ENCODE measurements around the gene GNA12. TPM values are rescaled to one million over a fixed set of nuclear protein-coding genes. Genes with fewer than 3 reads are reported as not detected.

Gene GNA12
- total and polyA plus RNA-seq, 9 of the 15 experiments (the other 6 are each of a cell fraction or from before 2014, with no cell fraction given): 0.65 to 32.7 (median 9.6) TPM

DNA sequence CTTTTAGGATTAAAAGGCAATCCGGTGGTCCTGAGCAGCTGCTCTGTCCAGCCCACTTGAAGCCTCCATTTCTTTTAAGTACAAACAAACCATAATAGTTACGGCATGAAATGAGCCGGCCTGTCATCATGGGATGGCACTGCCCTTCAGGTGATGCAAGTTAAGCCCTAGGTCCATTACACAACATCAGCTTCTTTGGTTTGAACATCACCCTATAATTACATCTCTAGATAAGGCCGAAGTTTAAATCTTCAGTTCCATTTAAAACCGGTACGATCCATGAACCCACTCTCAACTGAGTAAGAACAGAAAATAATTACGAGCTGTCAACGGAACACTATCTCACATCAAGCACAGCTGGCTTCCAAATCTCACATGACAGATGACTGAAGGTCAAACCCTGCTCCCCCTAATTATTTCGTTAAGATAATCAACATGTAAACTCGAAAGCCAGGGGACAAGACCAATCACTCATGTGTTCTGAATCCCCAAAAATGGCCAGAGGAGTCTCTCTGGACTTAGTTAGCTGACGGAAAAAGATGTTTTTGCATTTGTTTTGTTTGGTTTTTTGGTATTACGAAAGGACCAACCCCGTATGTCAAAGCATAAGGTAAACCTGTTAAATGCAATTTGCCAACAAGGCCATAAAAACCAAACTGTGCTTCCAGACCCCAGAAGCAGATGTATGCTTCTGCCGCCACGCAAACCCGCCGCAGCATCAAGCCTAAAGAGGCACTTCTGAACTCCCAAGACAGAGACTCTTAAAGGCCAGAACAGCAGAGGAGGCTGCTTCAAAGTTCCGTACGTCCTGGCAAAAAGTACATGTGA, 10.8 kb downstream of the GNA12 start (continued):
- TF ChIP-seq, protein P1, sequence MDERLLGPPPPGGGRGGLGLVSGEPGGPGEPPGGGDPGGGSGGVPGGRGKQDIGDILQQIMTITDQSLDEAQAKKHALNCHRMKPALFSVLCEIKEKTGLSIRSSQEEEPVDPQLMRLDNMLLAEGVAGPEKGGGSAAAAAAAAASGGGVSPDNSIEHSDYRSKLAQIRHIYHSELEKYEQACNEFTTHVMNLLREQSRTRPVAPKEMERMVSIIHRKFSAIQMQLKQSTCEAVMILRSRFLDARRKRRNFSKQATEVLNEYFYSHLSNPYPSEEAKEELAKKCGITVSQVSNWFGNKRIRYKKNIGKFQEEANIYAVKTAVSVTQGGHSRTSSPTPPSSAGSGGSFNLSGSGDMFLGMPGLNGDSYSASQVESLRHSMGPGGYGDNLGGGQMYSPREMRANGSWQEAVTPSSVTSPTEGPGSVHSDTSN (CRISPR knock-in tag; IDR thresholded peaks at IDR 0.05; ENCODE audit: low read depth): no peak
- TF ChIP-seq, protein P1 (tag; conservative IDR thresholded peaks at IDR 0.05; ENCODE audit: low read depth): peak; percentile 68
- TF ChIP-seq, protein P2, sequence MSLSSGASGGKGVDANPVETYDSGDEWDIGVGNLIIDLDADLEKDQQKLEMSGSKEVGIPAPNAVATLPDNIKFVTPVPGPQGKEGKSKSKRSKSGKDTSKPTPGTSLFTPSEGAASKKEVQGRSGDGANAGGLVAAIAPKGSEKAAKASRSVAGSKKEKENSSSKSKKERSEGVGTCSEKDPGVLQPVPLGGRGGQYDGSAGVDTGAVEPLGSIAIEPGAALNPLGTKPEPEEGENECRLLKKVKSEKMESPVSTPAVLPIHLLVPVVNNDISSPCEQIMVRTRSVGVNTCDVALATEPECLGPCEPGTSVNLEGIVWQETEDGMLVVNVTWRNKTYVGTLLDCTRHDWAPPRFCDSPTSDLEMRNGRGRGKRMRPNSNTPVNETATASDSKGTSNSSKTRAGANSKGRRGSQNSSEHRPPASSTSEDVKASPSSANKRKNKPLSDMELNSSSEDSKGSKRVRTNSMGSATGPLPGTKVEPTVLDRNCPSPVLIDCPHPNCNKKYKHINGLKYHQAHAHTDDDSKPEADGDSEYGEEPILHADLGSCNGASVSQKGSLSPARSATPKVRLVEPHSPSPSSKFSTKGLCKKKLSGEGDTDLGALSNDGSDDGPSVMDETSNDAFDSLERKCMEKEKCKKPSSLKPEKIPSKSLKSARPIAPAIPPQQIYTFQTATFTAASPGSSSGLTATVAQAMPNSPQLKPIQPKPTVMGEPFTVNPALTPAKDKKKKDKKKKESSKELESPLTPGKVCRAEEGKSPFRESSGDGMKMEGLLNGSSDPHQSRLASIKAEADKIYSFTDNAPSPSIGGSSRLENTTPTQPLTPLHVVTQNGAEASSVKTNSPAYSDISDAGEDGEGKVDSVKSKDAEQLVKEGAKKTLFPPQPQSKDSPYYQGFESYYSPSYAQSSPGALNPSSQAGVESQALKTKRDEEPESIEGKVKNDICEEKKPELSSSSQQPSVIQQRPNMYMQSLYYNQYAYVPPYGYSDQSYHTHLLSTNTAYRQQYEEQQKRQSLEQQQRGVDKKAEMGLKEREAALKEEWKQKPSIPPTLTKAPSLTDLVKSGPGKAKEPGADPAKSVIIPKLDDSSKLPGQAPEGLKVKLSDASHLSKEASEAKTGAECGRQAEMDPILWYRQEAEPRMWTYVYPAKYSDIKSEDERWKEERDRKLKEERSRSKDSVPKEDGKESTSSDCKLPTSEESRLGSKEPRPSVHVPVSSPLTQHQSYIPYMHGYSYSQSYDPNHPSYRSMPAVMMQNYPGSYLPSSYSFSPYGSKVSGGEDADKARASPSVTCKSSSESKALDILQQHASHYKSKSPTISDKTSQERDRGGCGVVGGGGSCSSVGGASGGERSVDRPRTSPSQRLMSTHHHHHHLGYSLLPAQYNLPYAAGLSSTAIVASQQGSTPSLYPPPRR (CRISPR knock-in tag; IDR thresholded peaks at IDR 0.05; ENCODE audit: borderline replicate concordance): no peak
- TF ChIP-seq NR2C2 (CRISPR knock-in tag; IDR thresholded peaks at IDR 0.05) (no peak), NR2C2 (tag; IDR thresholded peaks at IDR 0.05) (peak; percentile 35; the same call in 1 of the 2 replicates), ARID1B (IDR thresholded peaks at IDR 0.05) (no peak), ZNF589 (CRISPR knock-in tag; IDR thresholded peaks at IDR 0.05; ENCODE audit: low read depth) (0 out of 2 replicates have a peak, but pooled peaks have one; percentile 37)
- TF ChIP-seq, protein P3, sequence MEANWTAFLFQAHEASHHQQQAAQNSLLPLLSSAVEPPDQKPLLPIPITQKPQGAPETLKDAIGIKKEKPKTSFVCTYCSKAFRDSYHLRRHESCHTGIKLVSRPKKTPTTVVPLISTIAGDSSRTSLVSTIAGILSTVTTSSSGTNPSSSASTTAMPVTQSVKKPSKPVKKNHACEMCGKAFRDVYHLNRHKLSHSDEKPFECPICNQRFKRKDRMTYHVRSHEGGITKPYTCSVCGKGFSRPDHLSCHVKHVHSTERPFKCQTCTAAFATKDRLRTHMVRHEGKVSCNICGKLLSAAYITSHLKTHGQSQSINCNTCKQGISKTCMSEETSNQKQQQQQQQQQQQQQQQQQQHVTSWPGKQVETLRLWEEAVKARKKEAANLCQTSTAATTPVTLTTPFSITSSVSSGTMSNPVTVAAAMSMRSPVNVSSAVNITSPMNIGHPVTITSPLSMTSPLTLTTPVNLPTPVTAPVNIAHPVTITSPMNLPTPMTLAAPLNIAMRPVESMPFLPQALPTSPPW (CRISPR knock-in tag; IDR thresholded peaks at IDR 0.05): peak; percentile 36; the same call in 1 of the 2 replicates
- TF ChIP-seq, protein P4, sequence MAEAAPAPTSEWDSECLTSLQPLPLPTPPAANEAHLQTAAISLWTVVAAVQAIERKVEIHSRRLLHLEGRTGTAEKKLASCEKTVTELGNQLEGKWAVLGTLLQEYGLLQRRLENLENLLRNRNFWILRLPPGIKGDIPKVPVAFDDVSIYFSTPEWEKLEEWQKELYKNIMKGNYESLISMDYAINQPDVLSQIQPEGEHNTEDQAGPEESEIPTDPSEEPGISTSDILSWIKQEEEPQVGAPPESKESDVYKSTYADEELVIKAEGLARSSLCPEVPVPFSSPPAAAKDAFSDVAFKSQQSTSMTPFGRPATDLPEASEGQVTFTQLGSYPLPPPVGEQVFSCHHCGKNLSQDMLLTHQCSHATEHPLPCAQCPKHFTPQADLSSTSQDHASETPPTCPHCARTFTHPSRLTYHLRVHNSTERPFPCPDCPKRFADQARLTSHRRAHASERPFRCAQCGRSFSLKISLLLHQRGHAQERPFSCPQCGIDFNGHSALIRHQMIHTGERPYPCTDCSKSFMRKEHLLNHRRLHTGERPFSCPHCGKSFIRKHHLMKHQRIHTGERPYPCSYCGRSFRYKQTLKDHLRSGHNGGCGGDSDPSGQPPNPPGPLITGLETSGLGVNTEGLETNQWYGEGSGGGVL (CRISPR knock-in tag; IDR thresholded peaks at IDR 0.05): no peak

All from K562 (cell line).